K562 (cell line): ENCODE data around the gene HMCES. TPM values are rescaled to one million over a fixed set of nuclear protein-coding genes. Genes with fewer than 3 reads are reported as not detected.

Experiments
- CBX3 ChIP-seq, 2 experiments: IDR thresholded peaks; 1 replicate in 1 of 2; 2 replicates in 1 of 2; pipeline ENCODE4 v1.6.1; 2012; ENCODE audit warnings: inconsistent platforms in 2 of 2, low read length in 2 of 2, borderline replicate concordance in 1 of 2, control low read depth in 1 of 2
- CREB3L1 ChIP-seq: fragments of 450-650 bp; IDR thresholded peaks from 2 replicates; pipeline ENCODE4 v1.6.1; 2014; ENCODE audit warnings: low read depth, mild to moderate bottlenecking, moderate library complexity, borderline replicate concordance
- HOXB6 ChIP-seq: fragments of 250-450 bp; sonication (Bioruptor Pico); IDR thresholded peaks from 2 replicates; pipeline ENCODE4 v1.5.1; 2022; ENCODE audit warnings: mild to moderate bottlenecking, borderline replicate concordance
- NONO ChIP-seq, 2 experiments: fragments of 200-400 bp in 1 of 2; fragments of 450-650 bp in 1 of 2; formaldehyde crosslinking in 1 of 2; IDR thresholded peaks; 2 replicates each; pipeline ENCODE4 v1.6.1; 2017; ENCODE audit warnings: low read depth in 2 of 2, mild to moderate bottlenecking in 2 of 2, moderate library complexity in 2 of 2, low read length in 1 of 2
- POLR2AphosphoS5 ChIP-seq: IDR thresholded peaks from 2 replicates; pipeline ENCODE4 v1.6.1; 2011; ENCODE audit warnings: mild to moderate bottlenecking, low read depth, low read length, moderate library complexity; ENCODE audit not compliant: control insufficient read depth, insufficient read depth
- RBM15 ChIP-seq: fragments of 200-400 bp; formaldehyde crosslinking; IDR thresholded peaks from 2 replicates; pipeline ENCODE4 v1.6.1; 2018; ENCODE audit warnings: mild to moderate bottlenecking, low read length, moderate library complexity; ENCODE audit not compliant: insufficient read depth
- SETDB1 ChIP-seq: IDR thresholded peaks from one replicate; pipeline ENCODE4 v1.6.1; 2012; ENCODE audit warnings: low read length, control low read depth, inconsistent platforms
- TAF9B ChIP-seq: fragments of 450-650 bp; IDR thresholded peaks from 2 replicates; pipeline ENCODE4 v1.6.1; 2018; ENCODE audit warnings: mild to moderate bottlenecking; ENCODE audit not compliant: partially characterized antibody
- TBP ChIP-seq: optimal IDR thresholded peaks from 2 replicates; pipeline ENCODE3; 2011; ENCODE audit warnings: low read depth, low read length, improper control_type of control experiment
- TFAP4 ChIP-seq: sonication (generic); formaldehyde crosslinking; IDR thresholded peaks from 2 replicates; pipeline ENCODE4 v1.8.0; 2022; ENCODE audit warnings: missing genetic modification reagents, mild to moderate bottlenecking, moderate library complexity, borderline replicate concordance
- ZFP1 ChIP-seq: fragments of 450-650 bp; formaldehyde crosslinking; IDR thresholded peaks from 2 replicates; pipeline ENCODE4 v1.4.0; 2020; ENCODE audit warnings: mild to moderate bottlenecking, mixed read lengths
- ZFX ChIP-seq: sonication (generic); formaldehyde crosslinking; IDR thresholded peaks from 2 replicates; pipeline ENCODE4 v1.8.0; 2022; ENCODE audit warnings: mild to moderate bottlenecking, missing genetic modification reagents, moderate library complexity
- ZKSCAN3 ChIP-seq: fragments of 250-450 bp; sonication (Bioruptor Pico); IDR thresholded peaks from 2 replicates; pipeline ENCODE4 v1.4.0; 2020
- ZNF212 ChIP-seq: fragments of 450-650 bp; formaldehyde crosslinking; IDR thresholded peaks from 2 replicates; pipeline ENCODE4 v1.4.0; 2020; ENCODE audit warnings: mild to moderate bottlenecking
- ZNF3 ChIP-seq: fragments of 250-450 bp; sonication (Bioruptor Pico); IDR thresholded peaks from 2 replicates; pipeline ENCODE4 v1.5.0; 2021; ENCODE audit warnings: mild to moderate bottlenecking, moderate library complexity
- ZNF668 ChIP-seq: fragments of 250-450 bp; sonication (Bioruptor Pico); IDR thresholded peaks from 2 replicates; pipeline ENCODE4 v1.8.0; 2022; ENCODE audit warnings: mild to moderate bottlenecking, inconsistent platforms
- polyA plus RNA-seq, 8 experiments: library from polyadenylated mRNA; depleted of rRNA in 4 of 8; stranded (reverse) in 5 of 8; unstranded in 3 of 8; fragments of >200 nt; fragmentation: Nextera tagmentation in 2 of 8; fragmentation: Illumina TruSeq in 1 of 8; extraction: Ambion mirVana in 2 of 8; extraction: Trizol in 1 of 8; gene quantifications; 2 replicates each; pipeline versions ENCODE4 v1.2.1 to v1.2.3, GENCODE V29; 2011 to 2014; ENCODE audit warnings: inconsistent platforms in 1 of 8, missing spikeins in 1 of 8
- total RNA-seq, 7 experiments: library from RNA; depleted of rRNA in 6 of 7; stranded (reverse); fragments of >200 nt in 6 of 7; fragmentation: Illumina TruSeq in 2 of 7; extraction: Trizol in 2 of 7; gene quantifications; 2 replicates each; pipeline versions ENCODE4 v1.2.1 to v1.2.3, GENCODE V29; 2011 to 2021; ENCODE audit warnings: low replicate concordance in 1 of 7
- TF ChIP-seq, protein P1 (sequence below): fragments of 250-450 bp; sonication (Bioruptor Pico); IDR thresholded peaks from 2 replicates; pipeline ENCODE4 v1.5.1; 2021; ENCODE audit warnings: mild to moderate bottlenecking
- TF ChIP-seq, protein P2 (sequence below): fragments of 250-450 bp; sonication (Bioruptor Pico); IDR thresholded peaks from 2 replicates; pipeline ENCODE4 v1.8.0; 2021; ENCODE audit warnings: moderate library complexity, mild to moderate bottlenecking, inconsistent platforms
- TF ChIP-seq, protein P3 (sequence below): fragments of 450-650 bp; formaldehyde crosslinking; IDR thresholded peaks from 2 replicates; pipeline ENCODE4 v1.4.0; 2022; ENCODE audit warnings: missing genetic modification characterization
- TF ChIP-seq, protein P4 (sequence below): fragments of 250-450 bp; sonication (Bioruptor Pico); IDR thresholded peaks from 2 replicates; pipeline ENCODE4 v1.4.0; 2020

The HMCES gene
- total and polyA plus RNA-seq, 9 of the 15 experiments (the other 6 are each of a cell fraction or from before 2014, with no cell fraction given), result 18.8 to 45.3 (median 24.8) TPM

DNA sequence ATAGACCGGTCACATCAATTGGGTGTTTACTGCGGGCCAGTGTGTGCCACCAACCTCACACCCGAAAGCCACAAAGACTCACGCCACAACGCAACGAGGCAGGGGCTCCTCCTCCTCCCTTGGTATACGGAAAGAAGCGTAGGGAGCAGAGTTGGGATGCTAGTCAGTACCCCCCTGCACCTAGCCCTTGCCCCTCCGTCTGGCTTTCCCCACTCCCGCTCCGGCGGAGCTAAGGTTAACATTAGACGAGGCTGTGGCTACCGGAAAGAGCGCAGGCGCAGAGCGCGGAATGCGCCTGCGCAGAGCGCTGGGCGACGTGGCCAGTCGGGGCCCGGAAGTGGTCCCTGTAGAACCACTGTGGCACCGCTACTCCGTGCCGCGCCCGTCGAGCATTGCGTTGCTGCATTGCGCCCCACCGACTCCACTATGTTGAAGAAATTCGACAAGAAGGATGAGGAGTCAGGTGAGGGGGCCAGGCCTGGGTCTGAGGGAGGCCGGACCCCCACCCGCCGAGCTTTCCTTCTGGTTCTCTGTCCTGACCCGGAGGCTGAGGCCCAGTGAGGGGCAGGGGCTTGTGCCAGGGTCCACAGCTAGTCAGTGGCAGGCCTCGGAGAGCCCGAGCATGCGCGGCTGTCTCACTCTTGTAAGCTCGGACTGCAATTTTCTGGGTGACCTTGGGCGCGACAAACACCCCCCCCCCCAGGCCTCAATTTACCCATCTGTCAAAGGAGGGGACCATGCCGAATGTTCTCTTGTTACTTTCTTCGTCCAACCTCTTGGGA, 29.2 kb upstream of the HMCES start, which contains the start of gene COPG1 (continued):
- TF ChIP-seq, protein P1, sequence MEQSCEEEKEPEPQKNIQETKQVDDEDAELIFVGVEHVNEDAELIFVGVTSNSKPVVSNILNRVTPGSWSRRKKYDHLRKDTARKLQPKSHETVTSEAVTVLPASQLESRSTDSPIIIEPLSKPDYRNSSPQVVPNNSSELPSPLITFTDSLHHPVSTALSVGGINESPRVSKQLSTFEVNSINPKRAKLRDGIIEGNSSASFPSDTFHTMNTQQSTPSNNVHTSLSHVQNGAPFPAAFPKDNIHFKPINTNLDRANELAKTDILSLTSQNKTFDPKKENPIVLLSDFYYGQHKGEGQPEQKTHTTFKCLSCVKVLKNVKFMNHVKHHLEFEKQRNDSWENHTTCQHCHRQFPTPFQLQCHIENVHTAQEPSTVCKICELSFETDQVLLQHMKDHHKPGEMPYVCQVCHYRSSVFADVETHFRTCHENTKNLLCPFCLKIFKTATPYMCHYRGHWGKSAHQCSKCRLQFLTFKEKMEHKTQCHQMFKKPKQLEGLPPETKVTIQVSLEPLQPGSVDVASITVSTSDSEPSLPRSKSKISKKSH, result no peak
- TF ChIP-seq TAF9B (peak; percentile 65), SETDB1 (no peak), RBM15 (no peak), TBP (peak; percentile 84), CBX3 (IDR thresholded peaks at IDR 0.05; ENCODE audit: borderline replicate concordance in 1 of 2, low read length in 2 of 2) (no peak; a peak in 1 of 3 replicates), POLR2AphosphoS5 (peak; percentile 82), ZKSCAN3 (CRISPR knock-in tag) (no peak), ZNF212 (no peak), TFAP4 (CRISPR knock-in tag) (peak; percentile 30; the same call in 1 of the 2 replicates), ZNF668 (CRISPR knock-in tag) (no peak), ZNF3 (no peak), CREB3L1 (peak; percentile 99), NONO (IDR thresholded peaks at IDR 0.05; ENCODE audit: low read depth in 2 of 2, low read length in 1 of 2) (no peak), ZFX (peak; percentile 93), ZFP1 (no peak), HOXB6 (CRISPR knock-in tag) (peak; percentile 32; the same call in 1 of the 2 replicates)
- TF ChIP-seq, protein P2, sequence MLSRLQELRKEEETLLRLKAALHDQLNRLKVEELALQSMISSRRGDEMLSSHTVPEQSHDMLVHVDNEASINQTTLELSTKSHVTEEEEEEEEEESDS, result no peak
- TF ChIP-seq, protein P3, sequence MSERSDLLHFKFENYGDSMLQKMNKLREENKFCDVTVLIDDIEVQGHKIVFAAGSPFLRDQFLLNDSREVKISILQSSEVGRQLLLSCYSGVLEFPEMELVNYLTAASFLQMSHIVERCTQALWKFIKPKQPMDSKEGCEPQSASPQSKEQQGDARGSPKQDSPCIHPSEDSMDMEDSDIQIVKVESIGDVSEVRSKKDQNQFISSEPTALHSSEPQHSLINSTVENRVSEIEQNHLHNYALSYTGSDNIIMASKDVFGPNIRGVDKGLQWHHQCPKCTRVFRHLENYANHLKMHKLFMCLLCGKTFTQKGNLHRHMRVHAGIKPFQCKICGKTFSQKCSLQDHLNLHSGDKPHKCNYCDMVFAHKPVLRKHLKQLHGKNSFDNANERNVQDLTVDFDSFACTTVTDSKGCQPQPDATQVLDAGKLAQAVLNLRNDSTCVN (CRISPR knock-in tag), result no peak
- TF ChIP-seq, protein P4, sequence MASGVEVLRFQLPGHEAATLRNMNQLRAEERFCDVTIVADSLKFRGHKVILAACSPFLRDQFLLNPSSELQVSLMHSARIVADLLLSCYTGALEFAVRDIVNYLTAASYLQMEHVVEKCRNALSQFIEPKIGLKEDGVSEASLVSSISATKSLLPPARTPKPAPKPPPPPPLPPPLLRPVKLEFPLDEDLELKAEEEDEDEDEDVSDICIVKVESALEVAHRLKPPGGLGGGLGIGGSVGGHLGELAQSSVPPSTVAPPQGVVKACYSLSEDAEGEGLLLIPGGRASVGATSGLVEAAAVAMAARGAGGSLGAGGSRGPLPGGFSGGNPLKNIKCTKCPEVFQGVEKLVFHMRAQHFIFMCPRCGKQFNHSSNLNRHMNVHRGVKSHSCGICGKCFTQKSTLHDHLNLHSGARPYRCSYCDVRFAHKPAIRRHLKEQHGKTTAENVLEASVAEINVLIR (CRISPR knock-in tag), result no peak
